GM21786 (cell line): ENCODE results near the gene SHANK3.
A peak's percentile ranks its signal among the peaks of the same experiment; 100 is the strongest.
"Not testable (repeated sequence)": the region's sequence is repeated elsewhere in the genome, so short reads cannot be mapped to it uniquely, and the experiment has no call there.

Experiments used
- ATAC-seq: cut with Tn5 transposase; IDR thresholded peaks from one replicate; pipeline ENCODE4 v1.9.1; 2021; ENCODE audit not compliant: unreplicated experiment

SHANK3 gene

DNA sequence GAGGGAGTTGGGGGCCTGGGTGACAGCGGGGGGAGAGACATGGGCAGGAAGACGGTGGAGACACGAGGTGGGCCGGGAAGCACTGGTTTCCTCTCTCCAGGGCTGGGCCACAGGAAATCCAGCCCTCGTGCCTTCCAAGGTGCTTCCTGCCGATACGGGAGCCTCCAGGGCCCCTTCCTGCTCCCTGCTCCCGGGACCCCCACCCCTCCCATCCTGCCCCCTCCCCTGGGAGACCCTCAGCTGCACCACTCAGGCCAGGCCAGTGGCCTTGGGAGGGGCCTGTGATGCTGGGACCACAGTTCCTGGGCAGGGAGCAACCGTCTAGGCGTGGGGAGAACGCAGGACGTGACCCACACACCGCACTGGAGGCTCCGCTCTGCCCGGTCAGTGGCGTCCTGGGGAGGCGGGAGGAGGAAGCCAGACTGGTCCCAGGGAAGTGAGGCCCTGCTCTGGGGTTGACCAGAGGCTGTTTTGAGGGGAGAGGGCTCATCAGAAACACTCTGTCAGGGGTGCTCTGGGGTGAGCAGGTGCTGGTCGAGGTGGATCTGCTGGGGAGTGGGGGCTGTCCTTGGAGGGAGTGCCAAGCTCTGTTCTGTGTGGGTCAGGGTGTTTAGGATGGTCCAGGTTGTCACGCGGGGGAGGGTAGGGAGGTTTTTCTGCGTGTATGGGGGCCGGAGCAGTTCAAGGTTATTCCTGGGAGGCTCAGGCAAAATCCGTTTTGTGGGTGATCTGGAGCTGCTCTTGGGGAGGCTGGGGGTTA, at the start of gene SHANK3:
Gene SHANK3, plus strand, starts transcription at position 353 of the 760 bp plus-strand sequence.
- ATAC-seq: no peak

DNA sequence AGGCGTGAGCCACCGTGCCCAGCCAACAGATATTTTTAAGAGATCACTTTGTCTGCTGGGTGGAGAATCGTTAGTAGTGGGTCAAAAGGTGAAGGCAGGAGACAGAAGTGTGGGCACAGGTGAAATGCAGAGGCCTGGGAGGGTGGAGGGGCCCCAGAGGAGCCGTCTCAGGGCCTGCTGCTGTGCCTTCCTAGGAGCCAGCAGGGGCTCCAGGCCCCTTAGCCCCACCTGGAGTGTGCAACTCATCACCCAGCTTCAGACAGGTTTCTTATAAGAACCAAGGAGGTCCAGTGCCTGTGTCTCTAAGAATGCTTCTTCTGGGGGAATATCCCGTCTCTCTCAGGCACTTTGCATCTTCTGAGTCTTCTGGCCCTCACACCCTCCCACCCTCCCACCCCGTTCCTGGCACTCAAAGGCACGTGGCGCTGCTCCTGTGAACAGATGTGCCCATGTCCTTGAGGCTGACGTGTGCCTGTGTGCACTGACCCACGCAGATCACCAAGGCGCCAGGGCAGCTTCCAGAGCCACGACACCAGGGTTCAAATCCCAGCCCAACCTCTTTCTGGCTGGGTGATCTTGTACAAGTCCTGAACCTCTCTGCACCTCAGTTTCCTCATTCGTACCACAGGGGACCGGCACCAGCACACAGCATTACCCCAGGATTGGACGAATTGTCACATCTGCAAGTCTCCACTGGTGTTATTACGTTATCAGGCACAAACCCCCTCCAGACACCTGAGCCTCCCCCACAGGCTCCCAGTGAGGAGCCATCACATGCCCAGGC, 48.1 kb upstream of the SHANK3 start:
- ATAC-seq: no peak

DNA sequence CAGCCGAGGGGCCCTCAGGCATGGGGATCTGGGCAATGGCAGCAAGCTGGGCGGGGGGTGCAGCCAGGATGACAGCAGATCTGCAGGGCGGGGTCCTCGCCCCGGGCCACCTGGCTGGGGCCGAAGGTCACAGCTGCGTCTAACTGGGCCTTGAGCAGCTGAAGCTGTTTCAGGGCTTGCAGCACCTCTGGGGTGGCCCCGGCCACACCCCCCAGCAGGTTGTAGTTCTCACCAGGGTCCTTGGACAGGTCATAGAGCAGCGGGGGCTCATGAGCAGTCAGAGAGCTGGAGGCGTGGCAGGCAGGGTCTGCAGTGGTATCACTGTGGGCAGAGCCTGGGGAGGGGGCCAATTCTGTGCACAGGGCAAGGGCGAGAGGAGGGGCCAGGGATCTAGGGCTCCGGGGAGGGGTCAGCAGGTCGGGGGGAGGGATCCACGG, 47.5 kb upstream of the SHANK3 start:
- no peak for ATAC-seq

DNA sequence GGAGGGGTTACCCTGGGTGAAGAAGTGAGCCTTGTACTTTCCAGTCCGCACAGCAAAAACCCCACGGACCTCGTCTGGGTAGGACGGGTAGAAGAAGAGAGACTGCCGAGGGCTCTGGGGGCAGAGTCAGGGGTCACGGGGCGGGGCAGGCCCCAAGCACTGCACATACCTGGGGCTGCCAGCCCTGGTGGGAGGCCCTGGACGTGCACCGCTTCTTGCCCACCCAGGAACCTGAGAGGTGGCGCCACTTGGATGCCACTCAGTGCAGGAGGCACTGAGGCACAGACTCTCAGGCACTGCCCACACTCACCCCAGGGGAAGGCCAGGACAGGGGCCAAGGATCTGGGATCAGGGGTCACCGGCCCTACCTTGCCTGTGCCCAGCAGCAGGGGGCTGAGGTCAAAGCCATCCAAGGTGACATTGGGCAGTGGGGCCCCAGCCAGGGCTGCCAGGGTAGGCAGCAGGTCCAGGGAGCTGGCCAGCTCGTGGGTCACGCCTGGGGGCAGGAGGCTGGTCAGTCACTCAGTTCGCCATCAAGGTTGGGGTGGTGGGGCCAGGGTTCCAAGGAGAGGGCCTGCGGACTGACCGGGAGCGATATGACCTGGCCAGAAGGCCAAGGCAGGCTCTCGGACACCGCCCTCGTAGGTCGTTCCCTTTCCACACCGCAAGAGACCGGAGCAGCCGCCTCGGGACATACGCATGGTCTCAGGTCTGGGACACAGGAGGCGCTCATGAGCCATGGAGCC, 46.9 kb upstream of the SHANK3 start:
- no peak for ATAC-seq

DNA sequence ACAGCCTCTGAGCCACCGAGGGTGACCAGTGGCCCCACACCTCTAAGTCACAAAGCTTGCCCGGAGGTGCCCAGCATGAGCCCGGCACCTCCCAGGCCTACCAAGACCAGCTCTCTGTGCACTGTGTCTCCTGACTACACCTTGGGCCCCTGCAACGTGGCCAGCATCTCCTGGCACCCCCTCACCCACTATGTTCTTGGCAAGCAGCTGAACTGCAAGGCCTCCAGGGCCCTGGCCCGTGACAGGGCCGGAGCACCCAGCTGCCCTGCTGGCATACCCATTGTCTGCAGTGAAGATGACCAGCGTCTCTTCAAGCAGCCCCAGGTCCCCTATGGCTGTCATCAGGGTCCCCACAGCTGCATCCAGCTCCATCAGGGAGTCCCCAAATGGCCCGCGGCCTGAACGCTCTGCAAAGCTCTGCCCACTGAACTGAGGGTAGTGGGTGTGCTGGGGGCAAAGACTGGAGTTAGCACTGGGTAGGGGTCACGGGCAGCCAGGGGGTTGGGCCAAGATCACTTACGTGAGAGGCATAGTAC, 46.2 kb upstream of the SHANK3 start:
- ATAC-seq: no peak

DNA sequence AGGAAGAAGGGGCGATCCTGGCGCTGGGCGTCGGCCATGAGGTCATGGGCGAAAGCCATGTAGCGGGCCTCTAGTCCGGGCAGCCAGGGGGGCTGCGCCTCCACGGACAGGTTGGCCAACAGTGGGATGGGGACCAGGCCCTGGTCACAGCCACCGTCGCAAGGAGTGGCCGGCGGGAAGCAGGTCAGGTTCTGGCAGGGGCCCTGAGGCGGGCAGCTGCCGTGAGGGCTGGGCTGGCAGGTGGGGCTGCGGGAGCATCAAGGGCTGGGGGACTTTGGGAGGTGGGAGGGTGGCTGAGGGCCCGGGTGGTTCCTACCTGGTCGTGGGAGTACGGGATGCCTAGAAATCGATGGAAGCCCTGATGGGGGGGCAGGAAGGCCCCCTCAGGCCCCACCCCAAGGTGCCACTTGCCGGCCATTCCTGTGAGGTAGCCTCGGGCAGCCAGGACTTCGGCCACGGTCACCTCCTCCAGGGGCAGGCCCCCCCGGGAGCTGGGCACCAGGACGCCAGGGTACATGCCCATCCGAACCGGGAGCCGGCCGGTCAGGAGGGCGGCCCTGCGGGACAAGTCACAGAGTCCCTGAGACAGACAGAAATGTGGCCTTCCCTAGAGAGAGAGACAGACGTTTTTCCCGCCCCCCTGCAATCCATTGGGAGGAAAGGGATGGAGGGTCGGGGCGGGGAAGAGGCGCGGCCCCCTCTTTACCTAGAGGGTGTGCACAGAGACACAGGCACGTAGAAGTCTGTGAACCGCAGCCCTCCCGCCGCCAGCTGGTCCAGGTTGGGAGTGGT, 45.6 kb upstream of the SHANK3 start:
- no peak for ATAC-seq

DNA sequence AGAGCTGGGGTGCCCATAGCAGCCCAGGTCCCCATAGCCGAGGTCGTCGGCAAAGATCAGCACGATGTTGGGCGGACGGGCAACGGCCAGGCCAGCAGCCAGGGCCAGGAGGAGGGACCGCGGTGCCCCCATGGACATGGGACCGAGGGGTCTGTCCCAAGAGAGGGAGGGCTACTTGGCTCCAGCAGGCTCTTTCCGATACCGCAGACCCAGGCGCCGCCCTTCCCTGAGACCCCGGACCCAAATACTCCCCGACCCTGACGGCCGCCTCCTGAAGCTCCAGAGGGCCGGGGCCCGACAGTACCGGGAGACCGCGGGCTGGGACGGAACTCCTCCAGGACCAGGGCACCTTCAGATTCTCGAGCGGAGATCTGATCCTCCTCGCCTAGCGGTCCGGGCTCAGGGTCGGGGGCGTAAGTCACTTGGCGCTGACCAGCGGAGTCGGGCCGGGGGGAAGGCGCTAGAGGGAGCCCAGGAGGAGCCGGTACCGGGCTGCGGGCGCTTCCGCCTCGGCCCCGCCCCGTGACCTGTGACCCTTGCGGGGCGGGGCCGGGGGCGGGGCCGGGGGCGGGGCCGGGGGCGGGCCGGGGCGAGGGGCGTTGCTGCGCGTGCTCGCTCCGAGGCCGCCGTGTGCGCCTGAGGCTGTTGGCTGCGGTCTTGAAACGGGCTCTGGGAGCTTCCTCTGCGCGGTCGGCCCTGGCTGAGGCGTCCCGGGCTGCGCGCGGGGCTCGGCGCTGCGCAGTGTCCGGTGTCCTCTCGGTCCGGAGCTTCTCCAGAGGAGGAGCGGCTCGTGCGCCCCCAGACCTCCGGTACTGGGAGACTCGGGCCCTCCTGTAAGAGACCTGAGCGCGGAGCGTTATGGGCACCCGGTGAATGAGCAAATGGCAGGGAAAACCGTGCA, 44.7 kb upstream of the SHANK3 start, which contains the start of gene ARSA:
Gene ARSA, minus strand, starts transcription at position 511 of the 901 bp plus-strand sequence. Its CDS starts 373 bp downstream, at position 138.
- ATAC-seq: peak; percentile 62

DNA sequence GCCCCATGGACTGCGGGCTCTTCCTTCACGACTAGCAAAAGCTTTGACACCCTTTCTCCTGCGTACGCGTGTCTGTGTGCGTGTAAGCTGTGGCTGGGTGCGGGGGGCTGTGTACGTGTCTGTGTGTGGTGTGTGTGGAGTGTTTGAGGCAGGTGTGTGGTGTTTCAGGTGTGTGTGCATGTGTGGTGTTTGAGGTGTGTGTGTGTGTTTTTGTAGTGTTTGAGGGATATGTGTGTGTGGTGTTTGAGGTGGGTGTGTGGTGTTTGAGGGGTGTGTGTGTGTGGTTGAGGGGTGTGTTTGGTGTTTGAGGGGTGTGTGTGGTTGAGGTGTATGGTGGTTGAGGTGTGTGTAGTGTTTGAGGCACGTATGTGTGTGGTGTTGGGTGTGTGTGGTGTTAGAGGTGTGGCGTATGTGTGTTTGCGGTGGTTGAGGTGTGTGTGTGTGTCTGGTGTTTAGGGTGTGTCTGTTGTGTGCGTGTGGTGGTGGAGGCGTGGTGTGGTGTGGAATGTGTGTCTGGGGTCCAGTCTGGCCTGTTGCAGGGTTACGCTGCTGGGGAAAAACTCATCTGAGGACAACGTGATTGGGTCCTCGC, 44.0 kb upstream of the SHANK3 start:
- no peak for ATAC-seq

DNA sequence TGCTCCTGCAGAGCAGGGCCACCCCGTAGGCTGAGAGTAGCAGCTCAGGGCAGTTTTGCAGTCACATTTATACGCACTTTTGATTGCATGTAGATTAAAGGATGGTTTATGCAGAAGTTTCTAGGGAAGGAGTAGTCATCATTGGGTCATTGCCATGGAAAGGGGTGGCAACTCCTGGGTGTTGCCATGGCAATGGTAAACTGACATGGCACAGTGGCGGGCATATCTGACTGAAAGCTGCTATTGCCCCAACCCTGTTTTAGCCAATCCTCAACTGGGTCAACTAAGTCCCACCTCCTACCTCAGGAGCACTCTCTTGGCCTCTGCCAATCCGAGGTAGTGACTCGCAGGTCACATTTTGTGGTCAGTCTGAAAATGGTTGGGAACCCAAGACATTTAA, 42.2 kb upstream of the SHANK3 start:
- ATAC-seq: no peak

DNA sequence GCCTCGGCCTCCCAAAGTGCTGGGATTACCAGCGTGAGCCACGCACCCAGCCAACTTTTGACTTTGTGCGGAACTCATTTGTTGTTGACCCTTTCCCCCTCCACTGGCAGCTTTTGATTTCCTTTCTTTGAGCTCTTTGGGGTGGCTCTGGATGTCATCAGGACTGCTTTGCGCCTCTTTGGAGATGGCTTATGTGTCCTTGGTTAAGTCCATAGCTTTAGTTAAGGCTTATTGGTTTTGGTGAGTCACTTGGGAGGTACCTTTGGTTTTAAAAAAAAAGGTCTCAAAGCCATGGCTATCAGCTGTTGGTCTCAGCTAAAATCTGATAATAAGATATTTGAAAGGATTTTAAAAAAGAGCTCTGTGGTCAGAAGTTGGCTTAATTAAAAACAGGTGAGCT, 39.5 kb upstream of the SHANK3 start:
- no peak for ATAC-seq

DNA sequence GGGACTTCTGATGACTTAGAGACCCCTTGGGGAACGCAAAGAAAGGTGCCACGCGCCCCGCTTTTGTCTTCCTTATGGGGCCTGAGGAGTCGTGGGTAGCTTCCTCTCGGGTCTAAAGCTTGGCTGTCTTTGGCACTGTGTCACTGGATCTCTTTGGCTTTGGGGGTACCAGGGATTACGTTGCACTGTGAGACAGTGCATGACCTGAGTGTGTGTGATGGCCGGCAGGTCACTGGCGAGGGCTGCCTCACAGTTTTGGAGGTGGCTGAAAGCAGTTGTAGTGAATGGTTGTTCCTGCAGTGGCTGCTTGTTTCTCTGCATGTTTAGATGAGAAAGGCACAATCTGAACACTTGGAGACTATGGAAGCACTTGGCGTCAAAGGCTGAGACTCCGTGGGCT, 38.9 kb upstream of the SHANK3 start:
- ATAC-seq: no peak

DNA sequence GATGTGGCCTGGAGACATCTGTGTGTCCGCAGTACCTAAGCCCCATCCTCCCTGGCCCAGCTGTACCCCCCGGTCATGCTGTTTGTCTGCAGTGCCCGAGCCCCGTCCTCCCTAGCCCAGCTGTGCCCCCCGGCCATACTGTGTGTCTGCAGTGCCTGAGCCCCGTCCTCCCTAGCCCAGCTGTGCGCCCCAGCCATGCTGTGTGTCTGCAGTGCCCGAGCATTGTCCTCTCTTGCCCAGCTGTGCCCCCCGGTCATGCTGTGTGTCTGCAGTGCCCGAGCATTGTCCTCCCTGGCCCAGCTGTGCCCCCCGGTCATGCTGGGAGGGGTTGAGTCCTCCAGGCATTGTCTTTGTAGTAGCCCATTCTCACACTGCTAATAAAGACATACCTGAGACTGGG, 37.0 kb upstream of the SHANK3 start:
- no peak for ATAC-seq

DNA sequence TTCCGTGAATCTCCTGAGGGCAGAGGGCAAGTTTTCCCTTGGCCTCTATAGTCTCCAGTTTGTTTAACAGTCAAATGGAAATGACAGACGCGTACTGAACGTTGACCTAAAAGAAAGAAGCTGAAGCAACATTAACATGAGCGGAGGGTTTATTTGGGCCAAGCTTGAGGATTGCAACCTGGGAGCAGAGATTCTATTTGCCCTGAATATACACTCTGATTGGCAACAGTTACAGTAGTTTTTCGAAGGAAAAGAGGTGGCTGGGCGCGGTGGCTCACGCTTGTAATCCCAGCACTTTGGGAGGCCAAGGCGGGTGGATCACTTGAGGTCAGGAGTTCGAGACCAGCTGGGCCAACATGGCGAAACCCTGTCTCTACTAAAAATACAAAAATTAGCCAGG, 32.3 kb upstream of the SHANK3 start:
- not testable (repeated sequence) for ATAC-seq

DNA sequence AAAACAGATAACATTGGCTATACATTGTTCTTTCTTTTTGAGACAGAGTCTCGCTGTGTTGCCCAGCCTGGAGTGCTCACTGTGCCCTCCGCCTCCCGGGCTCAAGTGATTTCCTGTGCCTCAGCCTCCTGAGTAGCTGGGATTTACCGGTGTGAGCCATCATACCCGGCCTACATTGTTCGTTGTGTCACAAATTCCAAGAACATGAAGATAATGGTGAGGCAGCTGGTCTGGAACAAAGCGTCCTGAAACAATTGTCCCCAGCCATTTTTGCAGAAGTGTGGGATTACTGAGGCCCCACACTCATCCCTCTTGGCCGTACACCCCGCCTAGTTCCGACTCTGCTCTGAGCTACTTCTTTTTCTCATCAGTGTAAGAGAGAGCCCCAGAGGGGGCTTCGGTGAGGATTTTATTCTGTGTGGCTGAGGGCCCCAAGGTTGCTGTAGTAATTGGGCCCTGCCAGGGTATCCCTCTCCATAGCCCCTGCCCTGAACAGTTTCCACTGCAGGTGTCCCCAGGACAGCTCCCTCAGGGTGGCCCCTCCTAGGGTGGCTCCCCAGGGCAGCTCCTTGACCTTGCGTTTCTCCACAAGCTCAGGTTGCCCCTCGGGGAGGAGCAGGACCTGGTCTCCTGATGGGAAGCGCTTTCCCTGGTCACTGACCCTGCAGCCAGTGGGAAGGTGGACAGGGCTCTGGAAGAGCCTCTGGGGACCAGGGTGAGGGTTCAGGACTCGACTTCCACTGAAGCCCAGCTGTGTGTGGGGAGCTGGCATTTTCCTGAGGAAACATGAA, 31.6 kb upstream of the SHANK3 start:
- ATAC-seq: no peak

DNA sequence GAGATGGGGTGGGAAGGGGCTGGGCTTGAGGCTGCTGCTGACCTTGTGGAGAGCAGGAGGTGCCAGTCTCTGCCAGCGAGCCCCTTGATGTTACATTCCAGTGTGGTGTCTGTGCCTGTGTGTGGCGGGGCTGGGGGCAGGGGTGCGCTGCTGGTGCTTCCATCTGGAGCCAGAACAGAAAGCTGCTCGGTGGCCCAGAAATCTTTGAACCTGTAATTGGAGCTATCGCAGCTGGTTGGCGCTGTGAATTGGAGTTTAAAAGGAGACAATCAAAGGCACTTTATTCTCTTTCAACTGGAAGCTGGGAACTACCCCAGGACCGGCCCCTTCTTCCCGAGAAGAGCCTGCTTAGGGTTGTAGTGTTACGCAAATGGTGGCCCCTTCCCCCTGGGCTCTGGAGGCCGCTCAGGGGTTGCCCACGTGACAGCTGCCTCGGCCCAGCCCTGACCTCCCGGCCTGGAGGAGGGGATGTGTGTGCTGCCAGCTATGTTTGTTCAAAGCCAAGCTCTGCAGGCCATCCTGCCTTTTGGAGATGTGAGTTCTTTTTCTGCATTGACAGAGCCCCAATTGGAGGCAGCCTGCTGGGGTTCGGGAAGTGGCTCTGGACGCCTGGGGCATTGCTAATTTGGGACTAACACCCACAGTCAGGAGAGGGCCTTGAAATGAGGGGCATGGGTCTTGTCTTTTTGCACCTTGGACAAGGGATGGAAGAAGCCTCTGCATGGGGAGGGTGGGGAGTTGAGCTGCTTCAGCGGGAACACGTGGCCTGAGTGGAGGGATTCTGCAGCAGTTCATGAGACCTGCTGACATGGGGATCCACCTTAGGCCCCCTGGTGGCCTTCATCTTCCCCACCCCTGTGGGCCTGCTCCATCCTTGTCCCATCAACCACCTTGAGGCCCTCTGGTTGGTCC, 30.7 kb upstream of the SHANK3 start:
- ATAC-seq: no peak

DNA sequence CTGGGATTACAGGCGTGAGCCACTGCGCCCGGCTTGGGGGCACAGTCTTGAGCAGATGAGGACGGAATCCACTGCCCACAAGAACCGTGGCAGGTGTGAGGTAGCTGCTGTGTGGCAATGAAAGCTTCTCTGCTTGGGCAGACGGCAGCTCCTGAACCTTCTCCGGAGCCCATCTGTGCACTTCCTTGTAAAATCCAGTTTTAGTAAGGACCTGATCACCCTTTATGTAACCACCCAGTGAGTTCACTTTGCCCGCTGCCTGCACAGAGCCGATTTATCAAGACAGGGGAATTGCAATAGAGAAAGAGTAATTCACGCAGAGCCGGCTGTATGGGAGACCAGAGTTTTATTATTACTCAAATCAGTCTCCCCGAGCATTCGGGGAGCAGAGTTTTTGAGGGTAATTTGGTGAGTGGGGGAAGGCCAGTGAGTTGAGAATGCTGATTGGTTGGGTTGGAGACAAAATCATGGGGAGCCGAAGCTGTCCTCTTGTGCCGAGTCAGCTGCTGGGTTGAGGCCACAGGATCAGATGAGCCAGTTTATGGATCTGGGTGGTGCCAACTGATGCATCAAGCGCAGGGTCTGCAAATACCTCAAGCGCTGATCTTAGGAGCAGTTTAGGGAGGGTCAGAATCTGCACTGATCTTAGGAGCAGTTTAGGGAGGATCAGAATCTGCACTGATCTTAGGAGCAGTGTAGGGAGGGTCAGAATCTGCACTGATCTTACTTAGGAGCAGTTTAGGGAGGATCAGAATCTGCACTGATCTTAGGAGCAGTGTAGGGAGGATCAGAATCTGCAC, 29.4 kb upstream of the SHANK3 start:
- not testable (repeated sequence) for ATAC-seq

DNA sequence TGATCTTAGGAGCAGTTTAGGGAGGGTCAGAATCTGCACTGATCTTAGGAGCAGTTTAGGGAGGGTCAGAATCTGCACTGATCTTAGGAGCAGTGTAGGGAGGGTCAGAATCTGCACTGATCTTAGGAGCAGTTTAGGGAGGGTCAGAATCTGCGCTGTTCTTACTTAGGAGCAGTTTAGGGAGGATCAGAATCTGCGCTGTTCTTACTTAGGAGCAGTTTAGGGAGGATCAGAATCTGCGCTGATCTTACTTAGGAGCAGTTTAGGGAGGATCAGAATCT, 28.9 kb upstream of the SHANK3 start:
- not testable (repeated sequence) for ATAC-seq
